ENCODE results near the gene IL21. TPM values are rescaled to one million over a fixed set of nuclear protein-coding genes. Genes with fewer than 3 reads are reported as not detected.
A peak's percentile ranks its signal among the peaks of the same experiment; 100 is the strongest.

The IL21 gene
- total RNA-seq, 2 experiments from 2014 or later, result 0.08 to 0.14 TPM

- H3K27me3 ChIP-seq (ENCODE audit: control insufficient read depth in 1 of 2, insufficient read depth in 2 of 2, low read length in 2 of 2), result no peaks in the 10 kb centered on the region
- no peaks in the 10 kb centered on the region for H3K36me3 Mint-ChIP-seq (ENCODE audit: low read depth)
- no peak overlapping the region for H3K27ac ChIP-seq (ENCODE audit: low read depth in 1 of 2, low read length in 2 of 2)
- peaks cover 34% of the 10 kb centered on the region for H3K4me1 Mint-ChIP-seq (ENCODE audit: low read depth)
- H3K27ac Mint-ChIP-seq, result no peak overlapping the region
- CTCF ChIA-PET, result no interaction called here
- no peak for DNase-seq
- TF ChIP-seq CTCF (IDR thresholded peaks at IDR 0.05), result no peak
- intact Hi-C loops (cut with DNase I, micrococcal nuclease), result no loop called here
- no peak for ATAC-seq (ENCODE audit: poor library complexity)
- H3K4me1 ChIP-seq (ENCODE audit: insufficient read depth, low read length), result no peaks in the 10 kb centered on the region
- H3K9me3 Mint-ChIP-seq, result no peaks in the 10 kb centered on the region
- no peaks in the 10 kb centered on the region for H3K27me3 Mint-ChIP-seq
- H3K4me3 Mint-ChIP-seq, result no peak overlapping the region
- H3K36me3 ChIP-seq (ENCODE audit: insufficient read depth, low read length), result no peaks in the 10 kb centered on the region
- no peak overlapping the region for H3K4me3 ChIP-seq (ENCODE audit: low read length)
- no peaks in the 10 kb centered on the region for H3K9me3 ChIP-seq (ENCODE audit: control insufficient read depth in 1 of 2, insufficient read depth in 1 of 2, low read length in 2 of 2)
- POLR2A ChIA-PET, result no interaction called here
Measured at GRCh38 chr4:122663291-122663690, 42.4 kb upstream of the IL21 start.

GRCh38 chr4:122662701-122663100, 41.8 kb upstream of the IL21 start:
- H3K36me3 ChIP-seq (ENCODE audit: insufficient read depth, low read length), result no peaks in the 10 kb centered on the region
- Mint-ChIP-seq H3K4me1 (ENCODE audit: low read depth) (peaks cover 34% of the 10 kb centered on the region), H3K36me3 (ENCODE audit: low read depth) (no peaks in the 10 kb centered on the region), H3K4me3 (no peak overlapping the region), H3K27me3 (no peaks in the 10 kb centered on the region), H3K27ac (no peak overlapping the region), H3K9me3 (no peaks in the 10 kb centered on the region)
- no peaks in the 10 kb centered on the region for H3K27me3 ChIP-seq (ENCODE audit: control insufficient read depth in 1 of 2, insufficient read depth in 2 of 2, low read length in 2 of 2)
- H3K4me1 ChIP-seq (ENCODE audit: insufficient read depth, low read length), result no peaks in the 10 kb centered on the region
- no peaks in the 10 kb centered on the region for H3K9me3 ChIP-seq (ENCODE audit: control insufficient read depth in 1 of 2, insufficient read depth in 1 of 2, low read length in 2 of 2)
- no peak for TF ChIP-seq CTCF (IDR thresholded peaks at IDR 0.05)
- ChIA-PET POLR2A (no interaction called here), CTCF (no interaction called here)
- ATAC-seq (ENCODE audit: poor library complexity) (no peak), DNase-seq (no peak)
- no peak overlapping the region for H3K4me3 ChIP-seq (ENCODE audit: low read length)
- H3K27ac ChIP-seq (ENCODE audit: low read depth in 1 of 2, low read length in 2 of 2), result no peak overlapping the region
- intact Hi-C loops (cut with DNase I, micrococcal nuclease), result no loop called here

- no peak overlapping the region for H3K27ac Mint-ChIP-seq
- peaks cover 30% of the 10 kb centered on the region for H3K4me1 Mint-ChIP-seq (ENCODE audit: low read depth)
- ChIA-PET CTCF (no interaction called here), POLR2A (no interaction called here)
- no peak overlapping the region for H3K4me3 ChIP-seq (ENCODE audit: low read length)
- intact Hi-C loops (cut with DNase I, micrococcal nuclease), result no loop called here
- H3K36me3 ChIP-seq (ENCODE audit: insufficient read depth, low read length), result no peaks in the 10 kb centered on the region
- ATAC-seq (ENCODE audit: poor library complexity) (peak; percentile 11), DNase-seq (no peak)
- H3K9me3 Mint-ChIP-seq, result peaks cover 2% of the 10 kb centered on the region
- H3K27me3 Mint-ChIP-seq, result no peaks in the 10 kb centered on the region
- no peaks in the 10 kb centered on the region for H3K36me3 Mint-ChIP-seq (ENCODE audit: low read depth)
- H3K4me3 Mint-ChIP-seq, result no peak overlapping the region
- no peaks in the 10 kb centered on the region for H3K27me3 ChIP-seq (ENCODE audit: control insufficient read depth in 1 of 2, insufficient read depth in 2 of 2, low read length in 2 of 2)
- no peaks in the 10 kb centered on the region for H3K4me1 ChIP-seq (ENCODE audit: insufficient read depth, low read length)
- no peaks in the 10 kb centered on the region for H3K9me3 ChIP-seq (ENCODE audit: control insufficient read depth in 1 of 2, insufficient read depth in 1 of 2, low read length in 2 of 2)
- H3K27ac ChIP-seq (ENCODE audit: low read depth in 1 of 2, low read length in 2 of 2), result no peak overlapping the region
- TF ChIP-seq CTCF (IDR thresholded peaks at IDR 0.05), result no peak
Measured at GRCh38 chr4:122661176-122662160, 40.6 kb upstream of the IL21 start.
